DMS114 treated with DMSO at 0.1 percent for 48 hours (cell line): ENCODE results near the gene HAO2.
"Not testable (repeated sequence)": the region's sequence is repeated elsewhere in the genome, so short reads cannot be mapped to it uniquely, and the experiment has no call there.

Experiments used
- DNase-seq: peaks from one replicate; lab custom pipeline; 2025; ENCODE audit not compliant: unreplicated experiment; lab: John Stamatoyannopoulos, UW

Gene HAO2

GRCh38 chr1:119341372-119341947 lies 27.1 kb upstream of the HAO2 start:
- no peak for DNase-seq

GRCh38 chr1:119345398-119345797 lies 23.2 kb upstream of the HAO2 start:
- no peak for DNase-seq

- no peak for DNase-seq
These were observed 20.7 kb upstream of the HAO2 start for GRCh38 chr1:119347858-119348257.

- DNase-seq: no peak
These were observed 19.6 kb upstream of the HAO2 start for GRCh38 chr1:119348941-119349340.

- DNase-seq: not testable (repeated sequence)
These were observed 17.7 kb upstream of the HAO2 start for GRCh38 chr1:119350866-119351265.

- no peak for DNase-seq
These were observed 16.6 kb upstream of the HAO2 start for GRCh38 chr1:119351997-119352396.

- DNase-seq: no peak
These were observed 14.7 kb upstream of the HAO2 start for GRCh38 chr1:119353836-119354235.

- no peak for DNase-seq
These were observed 9.9 kb upstream of the HAO2 start for GRCh38 chr1:119358636-119359035.

- DNase-seq: no peak
These were observed 8.9 kb upstream of the HAO2 start for GRCh38 chr1:119359730-119360129.

- no peak for DNase-seq
These were observed 7.4 kb upstream of the HAO2 start for GRCh38 chr1:119361205-119361604.

GRCh38 chr1:119361620-119362344 lies 6.8 kb upstream of the HAO2 start:
- DNase-seq: no peak

- DNase-seq: no peak
These were observed 5.4 kb upstream of the HAO2 start for GRCh38 chr1:119363162-119363561.

- DNase-seq: no peak
These were observed 3.9 kb upstream of the HAO2 start for GRCh38 chr1:119364640-119365039.

GRCh38 chr1:119366424-119366823 lies 2.2 kb upstream of the HAO2 start:
- DNase-seq: no peak

GRCh38 chr1:119367432-119368124 lies 1.0 kb upstream of the HAO2 start:
- peak; percentile 34 for DNase-seq

- no peak for DNase-seq
These were observed 2.2 kb downstream of the HAO2 start for GRCh38 chr1:119370748-119371147.

- DNase-seq: no peak
These were observed 3.2 kb downstream of the HAO2 start for GRCh38 chr1:119371815-119372214.

GRCh38 chr1:119372503-119373086 lies 4.0 kb downstream of the HAO2 start:
- peak; percentile 60 for DNase-seq

GRCh38 chr1:119373465-119373864 lies 4.9 kb downstream of the HAO2 start:
- no peak for DNase-seq

GRCh38 chr1:119374208-119374874 lies 5.8 kb downstream of the HAO2 start:
- DNase-seq: no peak

- DNase-seq: no peak
These were observed 6.8 kb downstream of the HAO2 start for GRCh38 chr1:119375366-119375765.
